ENCODE results near the gene CRABP1. TPM values are rescaled to one million over a fixed set of nuclear protein-coding genes. Genes with fewer than 3 reads are reported as not detected.

The CRABP1 gene
- total RNA-seq, 1 donor from 2014 or later, result not detected

Other genes with a start within 250 kb of the CRABP1 start
- gene SH2D7, start 247.8 kb upstream of the CRABP1 start, total RNA-seq, result not detected in 2 replicates
- gene CIB2, start 208.9 kb upstream of the CRABP1 start, total RNA-seq, result 8.2 and 16.7 TPM in 2 replicates
- gene IDH3A, start 191.0 kb upstream of the CRABP1 start, total RNA-seq, result 47.2 and 96.3 TPM in 2 replicates
- gene ACSBG1, start 105.8 kb upstream of the CRABP1 start, total RNA-seq, result 0.20 TPM in 1 of 2 replicates, not detected in the other
- 3.3 and 11.1 TPM in 2 replicates for gene DNAJA4, start 75.8 kb upstream of the CRABP1 start, total RNA-seq
- 60.6 and 89.1 TPM in 2 replicates for gene SKIC8, start 40.7 kb upstream of the CRABP1 start, total RNA-seq
- 68.5 and 70.2 TPM in 2 replicates for gene IREB2, start 97.9 kb downstream of the CRABP1 start, total RNA-seq
- gene HYKK, start 167.2 kb downstream of the CRABP1 start, total RNA-seq, result 1.9 and 4.8 TPM in 2 replicates
- gene PSMA4, start 200.1 kb downstream of the CRABP1 start, total RNA-seq, result 266 and 558 TPM in 2 replicates
- 4.1 and 6.6 TPM in 2 replicates for gene CHRNA5, start 225.2 kb downstream of the CRABP1 start, total RNA-seq